Keratinocyte (primary cell): ENCODE results near the gene GTSF1L. TPM values are rescaled to one million over a fixed set of nuclear protein-coding genes. Genes with fewer than 3 reads are reported as not detected.
"Not testable (repeated sequence)": the region's sequence is repeated elsewhere in the genome, so short reads cannot be mapped to it uniquely, and the experiment has no call there.

Experiments
- DNase-seq: peaks from one replicate; pipeline ENCODE4 v3.0.0-alpha.2; 2011; ENCODE audit warnings: low read depth, missing footprints, low spot score
- FAIRE-seq: peaks from 2 replicates; lab custom pipeline; 2011; peaks lifted over from hg19 to GRCh38; lab: Jason Lieb, UNC
- H2AFZ ChIP-seq: 2 replicates; pipeline ENCODE4 v1.6.0; 2012; ENCODE audit warnings: low read length, control low read depth, inconsistent platforms; ENCODE audit not compliant: control insufficient read depth
- H3K27ac ChIP-seq: 2 replicates; pipeline ENCODE4 v1.5.1; 2011; ENCODE audit warnings: low read length; ENCODE audit not compliant: control insufficient read depth, insufficient read depth
- H3K27me3 ChIP-seq: 3 replicates; pipeline ENCODE4 v1.6.0; 2011; ENCODE audit warnings: low read length; ENCODE audit not compliant: control insufficient read depth, insufficient read depth; ENCODE audit errors: extremely low read depth
- H3K36me3 ChIP-seq, 2 experiments: 2 replicates in 1 of 2; 3 replicates in 1 of 2; pipeline ENCODE4 v1.5.1; 2011; ENCODE audit warnings: low read length in 2 of 2, mild to moderate bottlenecking in 1 of 2; ENCODE audit not compliant: control insufficient read depth in 2 of 2, insufficient read depth in 2 of 2; ENCODE audit errors: extremely low read depth in 1 of 2
- H3K4me1 ChIP-seq: 3 replicates; pipeline ENCODE4 v1.5.1; 2011; ENCODE audit warnings: low read length; ENCODE audit not compliant: control insufficient read depth, insufficient read depth; ENCODE audit errors: extremely low read depth
- H3K4me2 ChIP-seq: 3 replicates; pipeline ENCODE4 v1.6.0; 2011; ENCODE audit warnings: low read depth, low read length; ENCODE audit not compliant: control insufficient read depth, insufficient read depth; ENCODE audit errors: extremely low read depth
- H3K4me3 ChIP-seq, 3 experiments: fragments of 200-600 bp in 1 of 3; sonication (generic) in 1 of 3; 2 replicates in 2 of 3; 3 replicates in 1 of 3; pipeline ENCODE4 v1.5.1; 2011 to 2016; ENCODE audit warnings: low read length in 3 of 3, mild to moderate bottlenecking in 3 of 3, control low read depth in 2 of 3, inconsistent platforms in 1 of 3, low read depth in 1 of 3, mixed read lengths in 1 of 3, mixed run types in 1 of 3, moderate library complexity in 1 of 3; ENCODE audit not compliant: control insufficient read depth in 2 of 3, insufficient read depth in 2 of 3; ENCODE audit errors: extremely low read depth in 1 of 3
- H3K79me2 ChIP-seq: 2 replicates; pipeline ENCODE4 v1.6.0; 2012; ENCODE audit warnings: low read length; ENCODE audit not compliant: control insufficient read depth, insufficient read depth
- H3K9ac ChIP-seq: 3 replicates; pipeline ENCODE4 v1.6.0; 2011; ENCODE audit warnings: low read length; ENCODE audit not compliant: control insufficient read depth, insufficient read depth; ENCODE audit errors: extremely low read depth
- H3K9me1 ChIP-seq: 3 replicates; pipeline ENCODE4 v1.6.0; 2011; ENCODE audit warnings: low read length; ENCODE audit not compliant: control insufficient read depth, insufficient read depth; ENCODE audit errors: extremely low read depth
- H3K9me3 ChIP-seq: 2 replicates; pipeline ENCODE4 v1.5.1; 2012; ENCODE audit warnings: low read depth, low read length; ENCODE audit not compliant: control insufficient read depth
- H4K20me1 ChIP-seq: 3 replicates; pipeline ENCODE4 v1.6.0; 2011; ENCODE audit warnings: low read length; ENCODE audit not compliant: control insufficient read depth, insufficient read depth; ENCODE audit errors: extremely low read depth
- EZH2 ChIP-seq: IDR thresholded peaks from one replicate; pipeline ENCODE4 v1.6.1; 2012; ENCODE audit warnings: inconsistent platforms, mild to moderate bottlenecking, low read length, moderate library complexity
- dilution Hi-C: fragments of 300-500 bp; cut with MboI; formaldehyde crosslinking; loops from one replicate; pipeline ENCODE4 v1.7.0; 2020; ENCODE audit warnings: low sequenced_read_pairs; ENCODE audit not compliant: extremely low pct_ligation_motif_present
- polyA plus RNA-seq, 5 experiments: library from polyadenylated mRNA; depleted of rRNA in 3 of 5; stranded (reverse) in 3 of 5; stranded (forward) in 1 of 5; unstranded in 1 of 5; fragments of >200 nt; gene quantifications; 1 replicate in 1 of 5; 2 replicates in 3 of 5; 3 replicates in 1 of 5; pipeline versions ENCODE4 v1.2.1 to v1.2.3, GENCODE V29; 2011 to 2012; ENCODE audit warnings: missing spikeins in 2 of 5, low read depth in 1 of 5, low replicate concordance in 1 of 5
- TF ChIP-seq, protein P1 (sequence below), 3 experiments: IDR thresholded peaks in 1 of 3; conservative IDR thresholded peaks in 1 of 3; optimal IDR thresholded peaks in 1 of 3; 2 replicates in 2 of 3; 3 replicates in 1 of 3; pipeline versions ENCODE3 to v1.5.1; 2011; ENCODE audit warnings: low read length in 3 of 3, mild to moderate bottlenecking in 3 of 3, moderate library complexity in 2 of 3, control low read depth in 1 of 3, inconsistent platforms in 1 of 3; ENCODE audit not compliant: insufficient read depth in 2 of 3; ENCODE audit errors: extremely low read depth in 1 of 3

GTSF1L gene
- polyA plus RNA-seq, 1 donor (not counting 4 experiments of a cell fraction or from before 2014, with no cell fraction given): not detected

DNA sequence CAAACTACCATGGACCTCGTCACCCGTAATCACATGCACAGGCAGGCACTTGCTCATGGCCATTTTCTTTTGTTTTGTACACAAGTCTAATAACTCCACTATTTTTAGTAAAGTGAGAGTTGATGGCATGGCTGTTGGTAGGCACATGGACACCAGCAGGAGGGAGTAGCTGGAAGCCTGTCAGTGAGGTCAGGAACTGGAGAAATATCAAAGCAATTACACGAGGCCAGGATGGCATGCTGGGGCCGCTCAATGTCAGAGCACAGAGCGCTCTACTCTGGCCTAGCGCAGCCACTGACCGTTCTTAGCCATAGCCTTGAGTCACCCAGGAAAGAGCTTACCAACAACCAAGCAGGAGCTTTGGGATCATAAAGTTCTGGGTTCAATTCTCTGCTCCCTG, 36.1 kb upstream of the GTSF1L start:
- no peaks in the 10 kb centered on the region for H4K20me1 ChIP-seq
- H3K27ac ChIP-seq: no peak overlapping the region
- H3K4me1 ChIP-seq: peaks cover 5% of the 10 kb centered on the region
- H3K9me3 ChIP-seq: no peaks in the 10 kb centered on the region
- H3K36me3 ChIP-seq: no peaks in the 10 kb centered on the region
- dilution Hi-C loops: no loop called here
- H3K4me2 ChIP-seq: no peak overlapping the region
- H3K9me1 ChIP-seq: no peaks in the 10 kb centered on the region
- FAIRE-seq (no peak), DNase-seq (no peak)
- peaks cover 19% of the 10 kb centered on the region for H3K27me3 ChIP-seq
- H3K4me3 ChIP-seq: no peak overlapping the region
- no peaks in the 10 kb centered on the region for H3K79me2 ChIP-seq
- TF ChIP-seq, protein P1, sequence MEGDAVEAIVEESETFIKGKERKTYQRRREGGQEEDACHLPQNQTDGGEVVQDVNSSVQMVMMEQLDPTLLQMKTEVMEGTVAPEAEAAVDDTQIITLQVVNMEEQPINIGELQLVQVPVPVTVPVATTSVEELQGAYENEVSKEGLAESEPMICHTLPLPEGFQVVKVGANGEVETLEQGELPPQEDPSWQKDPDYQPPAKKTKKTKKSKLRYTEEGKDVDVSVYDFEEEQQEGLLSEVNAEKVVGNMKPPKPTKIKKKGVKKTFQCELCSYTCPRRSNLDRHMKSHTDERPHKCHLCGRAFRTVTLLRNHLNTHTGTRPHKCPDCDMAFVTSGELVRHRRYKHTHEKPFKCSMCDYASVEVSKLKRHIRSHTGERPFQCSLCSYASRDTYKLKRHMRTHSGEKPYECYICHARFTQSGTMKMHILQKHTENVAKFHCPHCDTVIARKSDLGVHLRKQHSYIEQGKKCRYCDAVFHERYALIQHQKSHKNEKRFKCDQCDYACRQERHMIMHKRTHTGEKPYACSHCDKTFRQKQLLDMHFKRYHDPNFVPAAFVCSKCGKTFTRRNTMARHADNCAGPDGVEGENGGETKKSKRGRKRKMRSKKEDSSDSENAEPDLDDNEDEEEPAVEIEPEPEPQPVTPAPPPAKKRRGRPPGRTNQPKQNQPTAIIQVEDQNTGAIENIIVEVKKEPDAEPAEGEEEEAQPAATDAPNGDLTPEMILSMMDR (optimal IDR thresholded peaks at IDR 0.05 in 1 of 3, IDR thresholded peaks at IDR 0.05 in 1 of 3, conservative IDR thresholded peaks at IDR 0.05 in 1 of 3; ENCODE audit: extremely low read depth in 1 of 3, insufficient read depth in 2 of 3, low read length in 3 of 3): no peak
- TF ChIP-seq EZH2: no peak
- no peak overlapping the region for H3K9ac ChIP-seq
- no peak overlapping the region for H2AFZ ChIP-seq

DNA sequence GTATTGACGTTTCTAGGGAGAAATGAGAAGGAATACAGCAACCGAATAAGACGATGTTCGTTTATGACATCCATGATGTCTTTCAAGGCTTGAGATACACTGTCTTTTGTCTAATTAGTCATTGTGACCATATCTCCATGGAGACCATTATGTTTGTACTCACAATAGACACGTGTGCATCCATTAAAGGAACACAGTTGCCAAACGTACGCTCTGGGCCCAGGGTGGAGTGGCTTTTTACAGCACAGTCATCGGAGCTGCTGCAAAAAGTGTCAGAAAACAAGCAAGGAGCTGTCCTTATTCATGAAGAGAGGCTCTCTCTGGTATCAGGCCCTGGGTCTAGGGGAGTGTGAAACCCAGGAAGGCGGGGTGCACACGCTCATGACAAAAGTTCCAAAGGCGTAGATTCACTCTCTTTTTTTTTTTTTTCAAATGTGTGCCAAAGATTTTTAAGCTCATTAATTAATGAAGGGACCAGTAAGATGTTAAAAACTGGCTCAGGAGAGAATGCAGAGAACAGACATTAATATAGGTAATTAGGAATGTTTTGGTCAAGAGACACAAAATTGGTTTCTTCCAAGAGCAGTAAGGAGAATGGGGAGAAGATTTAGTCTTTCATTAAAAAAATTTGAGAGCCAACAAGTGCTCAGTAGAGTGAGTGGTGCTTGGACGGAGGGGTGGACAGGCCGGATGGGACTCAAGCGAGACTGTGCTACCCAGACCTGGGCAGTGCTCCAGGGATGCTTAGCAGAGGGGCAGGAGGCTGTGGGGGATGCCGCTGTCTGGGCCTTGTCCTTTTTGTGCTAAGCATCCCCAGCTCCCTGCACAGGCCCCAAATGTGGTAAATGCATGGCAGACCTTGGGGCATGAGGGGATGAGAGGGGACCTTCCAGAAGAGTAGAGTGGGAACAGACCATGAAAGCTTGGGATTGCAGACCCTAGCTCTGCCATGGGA, 34.9 kb upstream of the GTSF1L start:
- Histone ChIP-seq H3K27ac (no peak overlapping the region), H3K4me1 (no peaks in the 10 kb centered on the region), H3K27me3 (peaks cover 12% of the 10 kb centered on the region), H3K9ac (no peak overlapping the region), H3K9me3 (no peaks in the 10 kb centered on the region), H3K79me2 (no peaks in the 10 kb centered on the region), H3K4me2 (no peak overlapping the region), H3K4me3 (no peak overlapping the region), H3K9me1 (no peaks in the 10 kb centered on the region), H2AFZ (no peak overlapping the region), H4K20me1 (no peaks in the 10 kb centered on the region), H3K36me3 (no peaks in the 10 kb centered on the region)
- TF ChIP-seq, protein P1 (optimal IDR thresholded peaks at IDR 0.05 in 1 of 3, IDR thresholded peaks at IDR 0.05 in 1 of 3, conservative IDR thresholded peaks at IDR 0.05 in 1 of 3; ENCODE audit: extremely low read depth in 1 of 3, insufficient read depth in 2 of 3, low read length in 3 of 3): no peak
- TF ChIP-seq EZH2: no peak
- dilution Hi-C loops: no loop called here
- FAIRE-seq (no peak), DNase-seq (no peak)

DNA sequence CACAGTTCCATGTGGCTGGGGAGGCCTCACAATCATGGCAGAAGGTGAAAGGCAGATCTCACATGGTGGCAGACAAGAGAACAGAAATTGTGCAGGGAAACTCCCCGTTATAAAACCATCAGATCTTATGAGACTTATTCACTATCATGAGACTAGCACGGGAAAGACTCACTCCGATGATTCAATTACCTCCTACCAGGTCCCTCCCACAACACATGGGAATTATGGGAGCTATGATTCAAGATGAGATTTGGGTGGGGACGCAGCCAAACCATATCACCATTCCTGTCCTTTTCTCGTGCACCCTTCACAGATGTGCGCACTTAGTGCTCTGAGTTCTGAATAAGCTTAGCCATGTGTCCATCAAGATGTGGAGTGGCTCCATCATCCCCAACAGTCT, 31.1 kb upstream of the GTSF1L start:
- H3K36me3 ChIP-seq, H3K27ac ChIP-seq, FAIRE-seq, DNase-seq, H4K20me1 ChIP-seq, H3K4me2 ChIP-seq, H3K9ac ChIP-seq, H3K9me3 ChIP-seq, H2AFZ ChIP-seq, H3K4me3 ChIP-seq, H3K79me2 ChIP-seq, dilution Hi-C loops, H3K9me1 ChIP-seq, H3K4me1 ChIP-seq, H3K27me3 ChIP-seq: not testable (repeated sequence)
